ENCODE results near the gene CLDN19. TPM values are rescaled to one million over a fixed set of nuclear protein-coding genes. Genes with fewer than 3 reads are reported as not detected.
"Not testable (repeated sequence)": the region's sequence is repeated elsewhere in the genome, so short reads cannot be mapped to it uniquely, and the experiment has no call there.

The CLDN19 gene
- polyA plus RNA-seq, 2 of the 4 experiments (the other 2 are of a cell fraction) = 0.03 TPM; not detected in 1

GRCh38 chr1:42731585-42731984 lies 8.5 kb downstream of the CLDN19 start:
- ChIA-PET POLR2A (no interaction called here), CTCF (interaction anchor here (0.6 to 1.8 kb wide), 4 partner anchors 15 to 342 kb away, joined by 3 to 5 read pairs (median 4); no protein-coding TSS in a partner anchor)
- Histone ChIP-seq H3K4me3 (no peak overlapping the region), H3K4me2 (no peak overlapping the region), H3K27ac (no peak overlapping the region), H3K9me3 (no peaks in the 10 kb centered on the region), H3K4me1 (0 out of 3 replicates have a peak, but pooled peaks cover 3% of the 10 kb centered on the region)
- FAIRE-seq = no peak
- no peak for TF ChIP-seq KDM1A (IDR thresholded peaks at IDR 0.05; ENCODE audit: low read depth)
- TF ChIP-seq FOSB (CRISPR knock-in tag; IDR thresholded peaks at IDR 0.05) = no peak
- no peak for TF ChIP-seq NPAS2 (CRISPR knock-in tag; IDR thresholded peaks at IDR 0.05; ENCODE audit: borderline replicate concordance)
- TF ChIP-seq POLR2A (IDR thresholded peaks at IDR 0.05; ENCODE audit: low read length) = no peak
- no peak for TF ChIP-seq E2F6 (IDR thresholded peaks at IDR 0.05; ENCODE audit: borderline replicate concordance, low read depth)
- TF ChIP-seq TFCP2L1 (CRISPR knock-in tag; IDR thresholded peaks at IDR 0.05) = no peak
- DNase-seq (ENCODE audit: low read depth in 1 of 2, low spot score in 1 of 2) = no peak
- no peak for ATAC-seq
- WGBS (ENCODE audit: missing lambda C conversion rate) = 73% methylated on average over 2 of the region's 3 CpGs

- Histone ChIP-seq H3K4me2 (no peak overlapping the region), H3K9me3 (no peaks in the 10 kb centered on the region), H3K4me3 (no peak overlapping the region), H3K4me1 (0 out of 3 replicates have a peak, but pooled peaks cover 3% of the 10 kb centered on the region), H3K27ac (no peak overlapping the region)
- ATAC-seq (no peak), FAIRE-seq (no peak), DNase-seq (ENCODE audit: low read depth in 1 of 2, low spot score in 1 of 2) (peak in 1 of 2 experiments; percentile 36)
- CTCF ChIA-PET = interaction anchor here (0.7 to 1.2 kb wide), 2 partner anchors 16 to 382 kb away, joined by 3 read pairs; no protein-coding TSS in a partner anchor
- WGBS (ENCODE audit: missing lambda C conversion rate) = 53% methylated on average over 4 of the region's 4 CpGs
- POLR2A ChIA-PET = no interaction called here
- TF ChIP-seq FOSL2 (IDR thresholded peaks at IDR 0.05) (no peak), FOSL2 (CRISPR knock-in tag; IDR thresholded peaks at IDR 0.05) (peak; percentile 30; the same call in 1 of the 2 replicates), CTCF (IDR thresholded peaks at IDR 0.05) (0 out of 3 replicates have a peak, but pooled peaks have one; percentile 18), EHF (CRISPR knock-in tag; IDR thresholded peaks at IDR 0.05) (no peak), ZC3H11A (IDR thresholded peaks at IDR 0.05) (no peak), RAD21 (conservative IDR thresholded peaks at IDR 0.05 in 1 of 2, IDR thresholded peaks at IDR 0.05 in 1 of 2) (peak; percentile 44 to 51; a peak in 4 of 5 replicates), HEYL (CRISPR knock-in tag; IDR thresholded peaks at IDR 0.05) (no peak), SMC3 (IDR thresholded peaks at IDR 0.05) (peak; percentile 21; the same call in 1 of the 3 replicates)
Measured at GRCh38 chr1:42730988-42731387, 9.0 kb downstream of the CLDN19 start.

- H3K4me2 ChIP-seq = no peak overlapping the region
- no peaks in the 10 kb centered on the region for H3K9me3 ChIP-seq
- POLR2A ChIA-PET = no interaction called here
- CTCF ChIA-PET = no interaction called here
- no peak overlapping the region for H3K4me3 ChIP-seq
- H3K27ac ChIP-seq = no peak overlapping the region
- H3K4me1 ChIP-seq = 0 out of 3 replicates have a peak, but pooled peaks cover 3% of the 10 kb centered on the region
- TF ChIP-seq ZNF302 (CRISPR knock-in tag; IDR thresholded peaks at IDR 0.05) (no peak), USF2 (IDR thresholded peaks at IDR 0.05) (no peak), MYC (IDR thresholded peaks at IDR 0.05; ENCODE audit: borderline replicate concordance, low read length) (no peak), ZFP36 (IDR thresholded peaks at IDR 0.05; ENCODE audit: borderline replicate concordance, partially characterized antibody) (no peak), HOXB13 (CRISPR knock-in tag; IDR thresholded peaks at IDR 0.05; ENCODE audit: low read depth) (no peak), KDM5A (IDR thresholded peaks at IDR 0.05) (no peak), RNF2 (IDR thresholded peaks at IDR 0.05; ENCODE audit: borderline replicate concordance, low read depth) (no peak), POLR2AphosphoS2 (conservative IDR thresholded peaks at IDR 0.05; ENCODE audit: low read length) (no peak), EHF (CRISPR knock-in tag; IDR thresholded peaks at IDR 0.05) (no peak), ELK1 (IDR thresholded peaks at IDR 0.05; ENCODE audit: low read depth, low read length) (no peak), CBX8 (IDR thresholded peaks at IDR 0.05) (no peak)
- no peak for DNase-seq (ENCODE audit: low read depth in 1 of 2, low spot score in 1 of 2)
- no peak for FAIRE-seq
- ATAC-seq = no peak
- 96% methylated on average over 3 of the region's 3 CpGs for WGBS (ENCODE audit: missing lambda C conversion rate)
Measured at GRCh38 chr1:42730002-42730401, 10.0 kb downstream of the CLDN19 start.

GRCh38 chr1:42725820-42726219 lies 14.2 kb downstream of the CLDN19 start:
- H3K27ac ChIP-seq; POLR2A ChIA-PET; H3K4me2 ChIP-seq; CTCF ChIA-PET; ATAC-seq; DNase-seq (ENCODE audit: low read depth in 1 of 2, low spot score in 1 of 2); H3K4me1 ChIP-seq; FAIRE-seq; H3K4me3 ChIP-seq; H3K9me3 ChIP-seq: not testable (repeated sequence)
- 100% methylated on average over 4 of the region's 4 CpGs for WGBS (ENCODE audit: missing lambda C conversion rate)

All from A549 (cell line).